Endothelial cell of umbilical vein (primary cell): ENCODE measurements around the gene KIAA1614. TPM values are rescaled to one million over a fixed set of nuclear protein-coding genes. Genes with fewer than 3 reads are reported as not detected.

ENCODE experiments used
- BruUV-seq: library from RNA; stranded (reverse); fragments of 400-500 nt; replicated peaks from 2 replicates; lab custom pipeline; 2021; lab: Mats Ljungman, UMichigan
- CTCF ChIA-PET: fragments of 300-600, 350-600 bp; sonication (Branson Sonifier 250); formaldehyde crosslinking; loops from one replicate; lab custom pipeline; 2021; ENCODE audit warnings: antibody characterized with exemption, inconsistent platforms; lab: Charles Lee
- POLR2A ChIA-PET: fragments of 300-600, 350-600 bp; sonication (Branson Sonifier 250); formaldehyde crosslinking; loops from one replicate; lab custom pipeline; 2021; ENCODE audit warnings: antibody characterized with exemption, inconsistent platforms; lab: Charles Lee
- DNase-seq: peaks from one replicate; pipeline ENCODE4 v3.0.0-alpha.2; 2011; ENCODE audit warnings: low read depth, low spot score
- FAIRE-seq: peaks from 2 replicates; lab custom pipeline; 2011; peaks lifted over from hg19 to GRCh38; lab: Jason Lieb, UNC
- H2AFZ ChIP-seq: 2 replicates; pipeline ENCODE4 v1.6.0; 2012; ENCODE audit warnings: low read depth, low read length, control low read depth, inconsistent platforms
- H3K27ac ChIP-seq: 2 replicates; pipeline ENCODE4 v1.5.1; 2011; ENCODE audit warnings: low read depth, mild to moderate bottlenecking, control low read depth, low read length, moderate library complexity; ENCODE audit not compliant: insufficient read depth
- H3K27me3 ChIP-seq, 2 experiments: 2 replicates each; pipeline versions ENCODE4 v1.6.0 to v1.6.1; 2011; ENCODE audit warnings: low read length in 2 of 2, mixed read lengths in 1 of 2; ENCODE audit not compliant: control insufficient read depth in 2 of 2, insufficient read depth in 2 of 2
- H3K36me3 ChIP-seq, 2 experiments: 2 replicates in 1 of 2; 3 replicates in 1 of 2; pipeline ENCODE4 v1.5.1; 2011; ENCODE audit warnings: low read length in 2 of 2, mild to moderate bottlenecking in 1 of 2, moderate library complexity in 1 of 2; ENCODE audit not compliant: control insufficient read depth in 2 of 2, insufficient read depth in 2 of 2; ENCODE audit errors: extremely low read depth in 1 of 2
- H3K4me1 ChIP-seq: 3 replicates; pipeline ENCODE4 v1.5.1; 2011; ENCODE audit warnings: mild to moderate bottlenecking, low read length; ENCODE audit not compliant: control insufficient read depth, insufficient read depth; ENCODE audit errors: extremely low read depth
- H3K4me2 ChIP-seq: 2 replicates; pipeline ENCODE4 v1.6.1; 2011; ENCODE audit warnings: low read length, control low read depth, mixed read lengths; ENCODE audit not compliant: insufficient read depth
- H3K4me3 ChIP-seq, 3 experiments: fragments of 200-600 bp in 1 of 3; sonication (generic), shearing (Covaris generic) in 1 of 3; replicated peaks in 1 of 3; 2 replicates each; pipeline ENCODE4 v1.5.1; 2011 to 2016; ENCODE audit warnings: control low read depth in 3 of 3, low read length in 3 of 3, mild to moderate bottlenecking in 2 of 3, inconsistent platforms in 1 of 3, low read depth in 1 of 3, moderate library complexity in 1 of 3; ENCODE audit not compliant: insufficient read depth in 1 of 3
- H3K79me2 ChIP-seq: 2 replicates; pipeline ENCODE4 v1.6.0; 2012; ENCODE audit warnings: low read length, inconsistent platforms; ENCODE audit not compliant: control insufficient read depth, insufficient read depth
- H3K9ac ChIP-seq: replicated peaks from 2 replicates; pipeline ENCODE3; 2011; ENCODE audit warnings: low read length, control low read depth; ENCODE audit not compliant: insufficient read depth; ENCODE audit errors: extremely low read depth
- H3K9me1 ChIP-seq: replicated peaks from 3 replicates; pipeline ENCODE4 v1.6.0; 2011; ENCODE audit warnings: mild to moderate bottlenecking, low read length; ENCODE audit not compliant: control insufficient read depth, insufficient read depth; ENCODE audit errors: extremely low read depth
- H3K9me3 ChIP-seq: replicated peaks from 2 replicates; pipeline ENCODE4 v1.5.1; 2012; ENCODE audit warnings: low read length, inconsistent platforms; ENCODE audit not compliant: control insufficient read depth, insufficient read depth
- H4K20me1 ChIP-seq: replicated peaks from 2 replicates; pipeline ENCODE3; 2011; ENCODE audit warnings: mild to moderate bottlenecking, low read length; ENCODE audit not compliant: control insufficient read depth, insufficient read depth; ENCODE audit errors: extremely low read depth
- CTCF ChIP-seq, 2 donors: IDR thresholded peaks; 1 replicate in 1 of 2; 2 replicates in 1 of 2; pipeline ENCODE4 v1.5.1; 2011; ENCODE audit warnings: low read length in 2 of 2, mild to moderate bottlenecking in 2 of 2, moderate library complexity in 2 of 2, control low read depth in 1 of 2, inconsistent platforms in 1 of 2, low read depth in 1 of 2; ENCODE audit not compliant: insufficient read depth in 1 of 2; ENCODE audit errors: extremely low read depth in 1 of 2
- EZH2 ChIP-seq: IDR thresholded peaks from 2 replicates; pipeline ENCODE4 v1.6.1; 2012; ENCODE audit warnings: borderline replicate concordance, low read depth, mild to moderate bottlenecking, moderate library complexity, low read length, inconsistent platforms; ENCODE audit not compliant: severe bottlenecking
- FOS ChIP-seq: IDR thresholded peaks from 2 replicates; pipeline ENCODE4 v1.6.1; 2011; ENCODE audit warnings: mild to moderate bottlenecking, low read length, moderate library complexity, borderline replicate concordance; ENCODE audit not compliant: insufficient read depth
- JUN ChIP-seq: IDR thresholded peaks from 2 replicates; pipeline ENCODE4 v1.6.1; 2011; ENCODE audit warnings: borderline replicate concordance, low read depth; ENCODE audit not compliant: insufficient read length, insufficient read depth
- MAX ChIP-seq: IDR thresholded peaks from 2 replicates; pipeline ENCODE4 v1.6.1; 2011; ENCODE audit not compliant: insufficient read depth, insufficient read length
- POLR2A ChIP-seq: IDR thresholded peaks from 2 replicates; pipeline ENCODE4 v1.6.1; 2012; ENCODE audit warnings: low read depth, mild to moderate bottlenecking, control low read depth, low read length
- dilution Hi-C: fragments of 300-500 bp; cut with MboI; formaldehyde crosslinking; loops from one replicate; pipeline ENCODE4 v1.15.0; 2019; ENCODE audit warnings: low sequenced_read_pairs; ENCODE audit not compliant: extremely low pct_ligation_motif_present
- intact Hi-C: fragments of 100-400 bp; cut with micrococcal nuclease; formaldehyde crosslinking; loops from one replicate; pipeline ENCODE4 v1.10.0; 2022
- polyA plus RNA-seq, 4 experiments: library from polyadenylated mRNA; depleted of rRNA in 3 of 4; stranded (reverse) in 3 of 4; unstranded in 1 of 4; fragments of >200 nt; gene quantifications; 2 replicates each; pipeline versions ENCODE4 v1.2.1 to v1.2.3, GENCODE V29; 2011 to 2012; ENCODE audit warnings: missing spikeins in 1 of 4
- total RNA-seq: library from RNA; stranded (reverse); gene quantifications from 2 replicates; pipeline ENCODE4 v1.2.3, GENCODE V29; 2021

The KIAA1614 gene
- total and polyA plus RNA-seq, 2 donors (not counting 3 experiments of a cell fraction or from before 2014, with no cell fraction given): 1.0 to 2.0 TPM

- Histone ChIP-seq H3K27me3 (no peaks in the 10 kb centered on the region), H3K9me1 (no peaks in the 10 kb centered on the region), H3K36me3 (no peaks in the 10 kb centered on the region), H3K4me2 (no peak overlapping the region), H4K20me1 (no peaks in the 10 kb centered on the region), H3K9ac (no peak overlapping the region), H3K4me1 (no peaks in the 10 kb centered on the region), H3K9me3 (no peaks in the 10 kb centered on the region), H3K27ac (no peak overlapping the region), H2AFZ (no peak overlapping the region), H3K4me3 (no peak overlapping the region), H3K79me2 (no peaks in the 10 kb centered on the region)
- CTCF ChIA-PET: interaction anchor here (0.9 to 4.7 kb wide), 5 partner anchors 10 to 305 kb away, joined by 3 to 18 read pairs (median 3); partner anchors contain the start of gene KIAA1614
- dilution Hi-C loops (no loop called here), intact Hi-C loops (loop anchor here (5.0 kb wide), 2 partner anchors 153 to 367 kb away; no protein-coding TSS in a partner anchor)
- no peak for TF ChIP-seq EZH2
- no peak for TF ChIP-seq CTCF (IDR thresholded peaks at IDR 0.05; ENCODE audit: extremely low read depth in 1 of 2, insufficient read depth in 1 of 2, low read depth in 1 of 2, low read length in 2 of 2)
- no peak for TF ChIP-seq POLR2A
- TF ChIP-seq JUN: no peak
- TF ChIP-seq MAX: no peak
- no peak for TF ChIP-seq FOS
- BruUV-seq: TSS peak; percentile 22
- DNase-seq (no peak), FAIRE-seq (no peak)
- POLR2A ChIA-PET: no interaction called here
Measured at GRCh38 chr1:180884588-180885300, 28.0 kb upstream of the KIAA1614 start.
